COLO829 (cell line): ENCODE measurements around the gene UNC79.

Source experiments
- DNase-seq: peaks from one replicate; pipeline ENCODE4 v3.0.0; 2012; ENCODE audit warnings: low spot score

Gene UNC79

DNA sequence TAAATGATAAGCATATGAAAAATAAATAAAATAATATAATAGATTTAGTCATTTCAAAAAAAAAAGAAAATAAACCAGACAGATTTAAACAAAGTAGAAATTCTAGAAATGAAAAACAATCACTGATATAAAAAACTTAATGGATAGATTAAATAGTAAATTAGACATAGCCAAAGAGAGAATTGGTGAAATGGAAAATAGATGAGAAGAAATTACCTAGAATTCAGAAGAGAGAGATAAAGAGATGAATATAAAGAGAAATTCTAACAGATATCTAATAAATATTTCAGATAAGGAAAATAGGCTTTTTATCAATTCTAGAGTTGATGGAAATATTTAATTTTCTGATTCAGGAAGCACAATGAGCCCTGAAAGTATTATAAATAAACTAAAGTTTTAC, 234.4 kb downstream of the UNC79 start:
- no peak for DNase-seq

DNA sequence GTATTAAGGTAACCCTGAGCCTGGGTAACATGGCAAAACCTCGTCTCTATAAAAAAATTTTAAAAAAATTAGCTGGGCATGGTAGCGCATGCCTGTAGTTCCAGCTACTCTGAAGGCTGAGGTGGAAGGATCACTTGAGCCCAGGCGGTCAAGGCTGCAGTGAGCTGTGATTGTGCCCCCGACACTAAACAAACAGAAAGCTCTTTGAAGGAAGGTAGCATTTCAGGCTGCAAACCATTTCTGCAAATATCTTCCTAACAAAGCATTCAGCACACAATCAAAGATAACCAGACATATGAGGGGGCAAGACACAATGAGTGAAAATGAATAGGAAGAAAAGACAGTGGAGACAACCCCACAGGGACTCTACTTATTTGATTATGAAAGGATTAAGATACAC, 238.9 kb downstream of the UNC79 start:
- no peak for DNase-seq

DNA sequence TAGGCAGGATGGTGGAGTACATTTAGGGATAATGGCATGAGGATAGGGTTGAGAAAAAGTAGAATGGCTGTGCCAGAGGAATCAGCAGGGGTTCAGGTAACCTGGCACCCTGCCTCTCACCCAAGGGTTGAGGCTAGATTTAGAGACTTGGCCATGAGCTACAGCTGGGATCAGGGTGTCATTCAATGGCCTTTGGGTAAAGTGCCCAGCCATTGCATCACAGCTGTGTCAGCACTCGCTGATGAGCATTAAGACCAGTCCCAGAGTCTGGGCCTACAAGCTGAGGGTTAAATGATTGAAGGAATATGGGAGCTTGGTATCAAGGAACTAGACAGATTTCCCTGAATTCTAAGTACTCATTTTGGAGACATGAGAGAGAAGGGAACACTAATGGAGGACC, 243.6 kb downstream of the UNC79 start:
- DNase-seq, result no peak

DNA sequence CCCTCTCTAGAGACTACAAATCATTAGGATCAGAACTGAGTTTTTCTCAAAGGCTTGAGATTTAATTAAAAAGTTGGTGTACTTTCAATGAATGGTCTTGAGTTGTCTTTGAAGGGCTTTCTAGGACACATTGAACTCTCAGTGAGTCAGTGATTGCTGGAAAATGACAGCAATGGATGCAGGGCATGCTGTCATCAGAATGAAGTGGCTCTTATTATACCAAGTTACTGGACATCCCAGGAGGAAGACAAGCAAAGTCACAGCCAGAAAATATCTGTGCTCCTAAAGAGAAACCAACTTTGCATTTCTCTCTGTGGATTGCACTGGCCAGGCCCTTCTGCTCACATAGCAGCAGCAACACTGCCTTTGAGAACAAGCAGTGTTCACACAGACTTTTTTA, 244.9 kb downstream of the UNC79 start:
- no peak for DNase-seq

DNA sequence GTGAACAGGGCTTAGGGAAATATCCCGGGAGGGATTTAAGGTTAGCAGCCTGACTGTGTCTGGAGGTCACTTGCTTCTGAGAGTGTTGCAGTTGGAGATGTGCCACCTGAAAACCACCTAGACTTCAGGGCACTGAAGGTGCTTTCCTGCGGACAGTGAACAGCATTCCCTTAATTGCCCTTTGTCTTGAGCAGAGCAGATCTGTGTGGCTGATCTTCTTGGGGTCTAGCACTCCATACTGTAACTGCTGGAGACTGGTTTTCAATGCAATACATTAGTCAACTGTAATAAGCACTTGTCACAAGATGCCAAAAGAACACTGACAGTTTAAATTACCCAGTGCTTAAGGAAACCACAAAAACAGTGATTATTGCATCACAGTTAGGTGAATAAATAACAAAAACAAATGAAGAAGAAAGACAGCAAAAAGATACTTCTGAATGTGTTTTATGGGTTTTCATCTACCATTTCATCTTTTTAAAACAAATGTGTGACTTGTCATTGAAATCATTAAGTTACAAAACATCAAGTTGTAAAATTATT, 245.7 kb downstream of the UNC79 start:
- no peak for DNase-seq

DNA sequence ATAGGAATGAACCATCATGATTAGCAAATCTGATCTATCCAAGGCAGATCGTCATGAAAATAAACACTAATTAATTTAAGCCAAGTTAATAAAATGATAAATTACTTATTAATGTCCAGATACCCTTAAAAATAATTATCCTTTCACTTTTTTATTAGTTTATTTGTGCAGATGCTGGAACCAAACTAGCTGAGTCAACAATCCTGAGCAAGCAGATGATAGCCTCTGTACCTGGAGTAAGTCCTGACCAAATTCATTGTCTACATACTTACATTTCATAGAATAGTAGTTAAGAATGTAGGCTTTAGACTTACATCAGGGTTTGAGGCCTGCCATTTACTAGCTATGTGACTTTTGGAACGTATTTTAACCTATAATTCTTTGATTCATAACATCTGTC, 251.7 kb downstream of the UNC79 start:
- no peak for DNase-seq

DNA sequence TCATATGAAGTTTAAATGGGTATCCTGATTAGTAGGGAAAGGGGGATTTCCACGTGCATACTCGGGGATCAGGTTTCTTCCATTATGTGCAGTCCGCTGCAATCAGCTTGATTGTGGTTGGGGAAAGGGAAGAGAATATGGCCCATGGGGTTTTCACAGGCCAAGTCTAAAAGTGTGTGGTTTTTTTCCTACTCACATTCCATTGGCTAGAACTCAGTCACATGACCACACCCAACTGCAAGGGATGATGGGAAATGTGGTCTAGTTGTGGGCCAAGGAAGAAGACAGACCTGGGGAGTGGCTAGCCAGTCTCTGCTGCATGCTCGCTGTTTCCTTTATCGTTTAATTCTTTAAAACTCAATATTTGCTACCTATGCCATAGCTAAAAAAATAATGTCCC, 252.5 kb downstream of the UNC79 start:
- DNase-seq, result no peak

DNA sequence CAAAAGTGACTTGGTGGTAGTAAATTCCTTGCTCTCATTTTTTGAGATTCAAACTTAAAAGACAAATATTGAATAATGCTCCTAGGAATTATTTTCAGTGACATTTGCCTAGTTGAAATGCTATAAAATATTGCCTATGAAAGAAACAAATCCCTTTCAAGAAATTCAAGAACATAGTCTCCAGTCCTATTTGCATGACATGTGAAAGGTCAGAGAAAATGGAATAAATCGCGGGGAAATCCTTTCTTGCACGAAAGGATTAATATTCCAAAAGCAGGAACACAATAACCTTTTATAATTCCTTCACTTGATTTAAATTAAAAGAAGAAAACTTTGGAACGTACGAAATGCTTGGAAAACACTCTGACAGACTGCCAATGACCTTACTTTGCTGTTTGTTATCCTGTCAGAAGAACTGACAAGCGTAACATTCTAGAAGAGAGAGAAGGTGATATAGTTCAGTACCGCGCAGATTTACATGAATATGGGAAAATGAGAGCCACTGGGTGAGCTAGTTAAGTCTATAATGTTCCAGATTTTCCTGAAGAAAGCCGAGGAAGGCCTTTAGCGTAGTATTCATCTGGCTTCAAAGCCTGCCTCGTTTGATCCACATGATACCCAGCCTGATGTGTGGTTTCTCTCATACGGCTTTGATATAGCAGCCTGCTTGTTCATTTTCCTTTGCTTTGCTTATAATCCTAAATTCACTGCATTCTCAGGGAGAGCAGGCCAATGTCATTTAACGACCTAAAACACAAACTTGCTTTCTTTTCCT, 254.6 kb downstream of the UNC79 start:
- no peak for DNase-seq

DNA sequence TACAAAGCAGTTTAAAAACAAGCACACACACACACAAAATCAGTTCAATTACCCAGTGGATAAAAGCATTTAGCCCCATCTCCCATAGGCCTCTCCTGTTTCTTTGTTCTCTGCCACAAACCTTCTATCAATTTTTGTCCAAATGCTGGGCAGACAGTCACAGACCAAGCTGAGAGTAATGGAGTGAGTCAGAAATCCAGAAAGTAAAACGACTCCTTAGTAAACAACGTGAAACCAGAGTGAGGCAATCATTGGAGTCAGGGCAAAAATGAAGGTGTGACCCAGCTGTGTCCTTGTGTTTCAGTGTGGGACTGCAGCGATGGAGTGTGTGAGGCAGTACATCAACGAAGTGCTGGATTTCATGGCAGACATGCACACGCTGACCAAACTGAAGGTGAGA, 255.5 kb downstream of the UNC79 start:
- no peak for DNase-seq

DNA sequence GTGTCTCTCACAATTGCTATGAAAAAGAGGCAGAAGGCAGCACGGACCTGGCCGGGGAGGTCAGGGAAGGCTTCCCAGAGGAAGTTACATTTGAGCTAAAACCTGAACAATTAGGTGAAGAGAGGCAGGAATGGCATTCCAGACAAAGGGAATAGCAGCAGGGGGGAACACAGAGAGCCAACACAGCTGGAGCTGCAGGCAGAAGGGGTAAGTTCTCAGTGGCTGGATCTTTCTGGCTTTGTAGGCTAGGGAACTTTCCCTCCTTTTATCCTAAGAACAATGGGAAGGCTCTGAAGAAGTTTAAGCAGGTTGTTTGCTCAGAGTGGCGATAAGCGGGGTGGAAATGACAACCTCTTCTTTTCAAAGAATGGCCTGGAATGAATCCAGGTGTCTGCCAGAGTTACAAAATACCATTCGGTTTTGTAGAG, 257.5 kb downstream of the UNC79 start:
- no peak for DNase-seq

DNA sequence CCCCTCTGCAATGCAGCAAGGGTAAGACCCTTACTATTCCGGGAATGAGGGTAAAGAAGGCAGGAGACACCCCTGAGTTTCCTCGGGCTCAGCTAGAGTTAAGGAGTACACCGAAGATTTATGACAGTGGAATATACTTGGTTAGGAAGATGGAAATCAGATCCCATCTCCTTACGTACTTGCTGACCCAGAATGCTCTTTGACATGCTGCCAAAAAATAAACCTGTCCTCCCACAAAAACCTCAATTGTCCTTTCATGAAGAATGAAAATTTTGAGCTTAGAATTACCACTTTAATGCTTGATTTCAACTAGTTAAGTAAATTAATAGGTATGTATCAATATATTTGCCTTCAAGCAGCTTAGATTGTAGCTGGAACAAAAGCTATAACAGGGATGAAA, 258.1 kb downstream of the UNC79 start:
- DNase-seq, result no peak

DNA sequence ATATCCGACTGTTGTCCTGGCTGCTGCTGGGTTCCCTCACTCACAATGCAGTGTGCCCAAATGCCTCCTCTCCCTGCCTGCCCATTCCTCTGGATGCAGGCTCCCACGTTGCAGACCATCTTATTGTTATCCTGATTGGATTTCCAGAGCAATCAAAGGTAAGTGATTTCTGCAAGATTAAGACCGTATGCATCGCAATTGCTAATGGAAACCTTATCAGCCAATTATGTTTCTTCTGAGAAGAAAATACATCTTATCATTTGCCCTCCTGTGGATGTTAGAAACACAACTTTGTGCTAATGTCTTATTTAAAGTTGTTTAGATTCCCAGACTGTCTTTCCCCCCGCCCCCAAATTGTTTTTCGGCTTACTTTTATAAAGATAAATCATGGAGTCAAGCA, 259.4 kb downstream of the UNC79 start:
- DNase-seq, result no peak

DNA sequence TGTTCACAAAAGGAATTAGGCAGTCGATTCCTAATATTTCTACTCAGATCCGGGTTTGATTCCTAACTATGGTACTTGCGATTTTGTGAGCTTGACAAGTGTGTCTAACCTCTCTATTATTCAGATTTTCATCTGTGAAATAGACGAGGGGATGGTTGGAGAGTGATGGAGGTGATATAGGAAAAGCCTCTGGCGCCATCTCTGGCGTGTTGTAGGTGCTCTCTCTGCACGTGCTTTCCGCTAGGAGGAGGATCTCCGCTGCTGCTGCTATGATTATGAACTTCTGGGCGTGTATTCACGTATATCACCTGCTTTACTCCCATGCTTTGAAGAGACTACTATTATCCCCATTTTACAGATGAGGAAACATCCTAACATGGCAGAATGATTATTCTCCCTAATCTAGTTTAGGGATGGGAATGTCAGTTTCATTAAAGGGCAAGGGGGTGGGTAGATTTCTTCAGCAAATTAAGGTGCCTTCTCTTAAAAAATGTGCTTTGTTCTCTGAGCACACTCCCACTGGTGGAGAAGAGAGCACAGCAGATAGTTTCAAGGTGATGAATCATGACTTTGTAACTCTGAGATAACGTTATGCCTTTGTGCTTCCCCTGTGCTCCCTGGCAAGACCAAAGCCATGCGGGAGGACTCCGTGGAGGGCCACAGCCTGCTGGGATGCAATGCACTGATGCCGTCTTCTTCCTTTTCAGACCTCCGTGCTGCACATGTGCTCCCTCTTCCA, 260.5 kb downstream of the UNC79 start:
- no peak for DNase-seq

DNA sequence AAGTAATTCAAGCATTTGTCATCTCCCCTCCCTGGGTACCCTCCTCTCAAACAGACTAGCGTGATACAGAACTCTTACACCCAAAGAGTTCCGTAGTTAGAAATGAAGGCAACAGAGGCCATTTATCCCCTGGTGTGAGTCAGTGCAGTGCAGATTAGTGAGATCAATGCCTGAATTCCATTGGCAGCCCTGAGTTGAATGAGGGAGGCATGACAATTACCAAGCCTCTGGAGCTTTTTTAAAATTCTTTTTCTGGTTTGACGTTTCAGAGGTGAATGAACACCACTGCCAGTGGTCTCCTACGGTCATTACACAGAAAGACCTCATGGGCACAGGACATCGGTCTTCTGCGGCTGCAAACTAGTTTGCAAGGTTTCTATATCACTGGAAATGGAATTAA, 263.2 kb downstream of the UNC79 start:
- no peak for DNase-seq

DNA sequence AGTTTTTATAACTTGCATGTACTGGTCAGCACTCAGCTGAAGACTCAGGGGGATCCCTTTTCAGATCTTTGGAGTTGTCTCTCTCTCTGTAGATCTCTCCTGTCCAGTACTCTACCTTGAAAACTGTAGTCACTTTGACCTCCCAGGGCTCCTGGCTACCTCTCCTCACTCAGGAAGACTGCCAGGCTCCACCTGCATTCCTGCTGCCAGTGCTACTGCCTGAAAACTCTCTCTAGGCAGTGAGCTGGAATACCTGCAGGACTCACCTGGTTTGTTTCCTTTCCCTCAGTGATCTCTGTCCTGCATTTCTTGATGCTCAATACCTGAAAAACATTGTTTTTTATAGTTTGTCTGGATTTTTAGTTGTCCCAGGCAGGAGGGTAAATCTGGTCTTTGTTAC, 270.2 kb downstream of the UNC79 start:
- no peak for DNase-seq

DNA sequence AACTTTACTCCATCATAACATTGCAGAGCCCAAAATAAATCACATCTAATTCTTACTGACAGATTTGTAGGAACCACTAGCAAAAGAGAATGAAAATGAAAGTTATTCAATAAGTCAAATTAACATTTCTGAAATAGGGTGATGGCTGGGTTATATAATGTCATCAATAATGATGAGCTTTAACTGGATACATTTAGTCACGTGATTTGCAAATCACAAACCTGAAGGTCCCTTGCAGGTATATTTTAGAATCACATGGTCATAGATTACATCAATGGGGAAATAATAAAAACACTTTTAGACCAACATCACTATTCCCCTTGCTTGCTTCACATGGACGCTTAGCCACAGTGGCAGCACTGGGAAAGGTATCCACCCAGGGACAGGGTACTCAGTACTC, 270.8 kb downstream of the UNC79 start:
- no peak for DNase-seq

DNA sequence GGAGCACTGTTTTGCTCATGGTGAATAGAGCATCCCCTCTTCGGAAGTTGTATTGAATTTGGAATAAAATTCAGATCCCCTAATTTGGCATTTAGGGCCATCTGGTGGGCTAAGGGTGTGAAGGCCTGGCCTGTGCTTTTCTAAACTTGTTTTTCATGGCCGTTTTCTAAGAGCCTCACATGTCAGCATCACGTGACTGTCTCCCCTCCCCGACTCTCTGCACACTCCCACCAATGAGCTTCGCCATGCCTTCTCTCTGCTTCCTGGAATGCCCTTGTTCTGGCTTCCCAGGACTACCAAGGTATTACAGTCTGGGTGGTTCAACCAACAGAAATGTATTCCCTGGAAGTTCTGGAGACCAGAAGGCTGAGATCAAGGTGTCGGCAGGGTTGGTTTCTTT, 272.2 kb downstream of the UNC79 start:
- no peak for DNase-seq

DNA sequence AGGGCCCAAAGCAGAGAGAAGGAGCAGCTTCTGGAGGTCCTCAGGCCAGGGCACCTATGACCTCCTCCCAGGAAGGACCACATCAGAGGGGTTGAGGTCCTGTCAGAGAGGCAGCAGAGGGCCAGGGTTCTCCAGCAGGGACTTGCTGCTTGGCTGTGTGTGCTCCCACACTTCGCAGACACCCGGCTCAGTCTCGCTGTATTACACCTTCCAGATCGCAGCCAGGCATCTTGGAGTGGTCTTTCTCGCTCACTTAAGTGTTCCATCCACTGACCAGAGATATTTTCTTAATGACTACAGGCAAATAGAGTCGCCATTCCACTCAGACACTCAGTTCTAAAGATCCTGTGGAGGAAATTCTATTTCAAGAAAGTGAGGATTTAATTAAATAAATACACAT, 273.2 kb downstream of the UNC79 start:
- DNase-seq, result no peak

DNA sequence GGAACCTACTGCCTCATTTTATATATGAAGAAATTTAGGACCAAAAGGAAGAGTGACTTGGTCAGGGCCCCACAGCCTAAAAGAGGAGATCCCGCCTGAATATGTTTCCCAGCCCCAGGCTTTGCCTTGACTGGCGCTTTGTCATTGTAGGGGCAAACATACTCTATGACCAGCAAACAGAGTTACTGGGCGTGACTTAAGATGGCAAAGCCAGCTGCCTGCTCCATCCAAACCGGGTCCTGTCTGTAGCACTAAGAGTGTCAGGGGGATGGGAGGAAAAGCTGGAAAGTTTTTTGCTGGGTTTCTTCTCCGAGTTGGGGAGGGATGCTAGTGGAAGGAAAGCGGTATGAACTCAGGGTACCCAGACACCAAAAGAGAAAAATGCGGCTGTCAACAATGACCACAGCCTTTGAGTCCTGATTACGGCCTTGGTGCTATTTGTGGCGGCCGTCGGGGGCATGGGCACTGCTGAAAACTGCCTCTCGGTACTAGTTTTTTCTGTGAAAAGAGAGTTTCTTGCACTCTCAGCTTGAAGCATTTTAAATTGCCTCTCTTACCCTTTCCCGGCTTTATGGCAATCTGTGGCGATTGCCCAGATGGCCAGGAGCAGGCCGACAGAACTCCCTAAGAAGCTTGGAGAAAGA, 274.9 kb downstream of the UNC79 start:
- no peak for DNase-seq

DNA sequence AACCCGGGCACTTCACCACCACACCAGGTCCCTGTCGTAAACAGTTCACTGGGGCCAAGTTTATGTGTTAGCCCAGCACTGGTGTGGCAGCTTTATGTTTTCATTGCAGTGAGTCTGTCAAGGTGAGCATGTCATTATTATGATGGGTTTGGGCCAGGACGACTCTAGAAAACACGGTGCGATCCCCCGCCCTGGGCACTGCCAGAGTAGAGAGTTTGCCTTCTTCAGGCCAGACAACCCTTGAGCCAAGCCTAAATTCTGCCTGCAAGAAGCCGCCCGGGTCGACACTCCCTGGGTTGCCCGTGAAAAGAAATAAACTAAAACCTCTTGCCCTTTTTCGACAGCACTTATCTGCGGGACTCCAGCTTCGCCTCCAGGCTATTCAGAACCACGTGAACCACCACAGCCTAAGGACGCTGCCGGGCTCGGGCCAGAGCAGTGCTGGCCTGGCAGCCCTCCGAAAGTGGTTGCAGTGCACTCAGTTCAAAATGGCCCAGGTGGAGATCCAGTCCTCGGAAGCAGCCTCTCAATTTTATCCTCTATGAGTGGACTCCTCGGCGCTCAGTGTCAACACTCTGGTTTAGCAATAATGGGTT, 275.7 kb downstream of the UNC79 start:
- DNase-seq, result no peak

DNA sequence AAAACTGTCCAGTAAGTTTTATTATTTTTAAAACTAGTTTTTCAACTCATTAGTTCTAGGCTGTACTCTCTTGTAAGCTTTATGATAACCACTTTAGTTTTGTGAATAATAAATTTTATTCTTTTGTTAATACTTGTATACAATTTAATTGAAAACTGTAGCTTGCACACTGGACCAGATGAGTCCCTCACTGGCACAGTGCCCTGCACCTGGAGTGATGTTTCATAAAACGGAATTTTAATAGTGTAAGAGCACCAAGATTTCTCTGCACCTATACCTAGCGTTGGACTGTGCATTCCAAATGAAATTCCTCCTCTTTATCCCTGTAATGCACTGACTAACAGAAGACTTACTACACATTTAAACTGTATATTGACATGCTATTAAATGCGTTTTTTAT, 276.7 kb downstream of the UNC79 start:
- no peak for DNase-seq

DNA sequence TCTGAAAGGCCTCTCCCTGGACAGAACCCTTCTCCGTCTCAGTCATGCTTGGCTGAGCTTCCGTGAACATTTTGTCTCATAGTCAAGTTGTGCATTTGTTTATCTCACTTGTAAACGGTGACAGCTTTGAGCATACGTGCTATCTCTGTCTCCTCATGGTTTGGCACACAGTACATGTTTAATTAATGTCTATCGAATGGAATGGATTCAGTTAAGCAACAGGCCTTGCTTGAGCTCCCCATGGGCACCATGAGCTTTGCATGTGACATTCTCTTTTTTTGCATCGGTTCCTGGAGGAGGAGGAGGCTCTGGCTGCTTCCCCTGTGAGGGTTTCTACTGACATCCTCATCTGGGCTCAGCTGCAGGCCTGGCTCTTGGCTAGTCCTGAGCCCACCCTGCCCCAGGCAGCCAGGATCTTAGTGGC, 277.6 kb downstream of the UNC79 start:
- DNase-seq, result no peak

DNA sequence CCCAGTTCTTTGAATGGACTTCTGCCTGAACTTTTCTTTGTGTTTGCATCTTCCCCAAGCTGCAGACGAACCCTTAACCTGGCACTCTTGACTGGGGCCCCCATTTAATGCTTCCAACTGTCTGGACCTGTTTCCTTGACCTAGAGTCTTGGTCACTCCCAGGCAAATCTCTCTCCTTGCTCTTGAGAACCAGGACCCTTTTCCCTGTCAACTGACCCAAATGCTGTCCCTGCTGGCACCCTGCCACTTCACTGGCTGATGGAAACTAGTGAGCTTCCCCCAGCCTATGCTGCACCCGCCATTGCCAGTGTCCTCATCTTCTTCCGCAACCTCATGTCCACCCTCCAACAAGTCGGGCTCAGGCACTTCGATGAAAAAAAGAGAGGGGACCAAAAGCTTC, 278.1 kb downstream of the UNC79 start:
- DNase-seq, result no peak
